CD4-positive, alpha-beta T cell treated with Interferon alpha-2 for 1 hour (primary cell): ENCODE measurements around the gene FCN1.

Source experiments
- DNase-seq, 2 donors: peaks; one replicate each; pipeline ENCODE4 v3.0.0-alpha.2; 2020 to 2022

The FCN1 gene

GRCh38 chr9:134890155-134890495, 27.6 kb downstream of the FCN1 start:
- no peak for DNase-seq

- DNase-seq: no peak
Measured at GRCh38 chr9:134889386-134890154, 28.1 kb downstream of the FCN1 start.

GRCh38 chr9:134888603-134889190, 29.0 kb downstream of the FCN1 start:
- no peak for DNase-seq

- DNase-seq: no peak
Measured at GRCh38 chr9:134887686-134888602, 29.8 kb downstream of the FCN1 start.

- DNase-seq: no peak
Measured at GRCh38 chr9:134887219-134887618, 30.5 kb downstream of the FCN1 start.

- DNase-seq: no peak
Measured at GRCh38 chr9:134886413-134886913, 31.2 kb downstream of the FCN1 start.

GRCh38 chr9:134885679-134886412, 31.9 kb downstream of the FCN1 start:
- DNase-seq: no peak

GRCh38 chr9:134885001-134885678, 32.6 kb downstream of the FCN1 start:
- DNase-seq: no peak

GRCh38 chr9:134884492-134884891, 33.2 kb downstream of the FCN1 start:
- no peak for DNase-seq

- DNase-seq: no peak
Measured at GRCh38 chr9:134883040-134883782, 34.5 kb downstream of the FCN1 start.

- DNase-seq: no peak
Measured at GRCh38 chr9:134882204-134882785, 35.4 kb downstream of the FCN1 start.

- DNase-seq: no peak
Measured at GRCh38 chr9:134881313-134881670, 36.4 kb downstream of the FCN1 start.

- no peak for DNase-seq
Measured at GRCh38 chr9:134880484-134881312, 37.0 kb downstream of the FCN1 start, which contains the start of gene FCN2. Gene FCN2, plus strand, starts transcription at chr9:134880810. Its CDS starts 12 bp downstream, at chr9:134880822.

GRCh38 chr9:134879664-134880483, 37.8 kb downstream of the FCN1 start:
- no peak for DNase-seq

GRCh38 chr9:134877541-134877940, 40.2 kb downstream of the FCN1 start:
- DNase-seq: no peak

- DNase-seq: no peak
Measured at GRCh38 chr9:134875371-134875770, 42.3 kb downstream of the FCN1 start.

- DNase-seq: no peak
Measured at GRCh38 chr9:134872482-134873231, 45.1 kb downstream of the FCN1 start.

- no peak for DNase-seq
Measured at GRCh38 chr9:134871697-134872340, 45.9 kb downstream of the FCN1 start.
